Measurements from ENCODE around the gene PSMB11.

PSMB11 gene

GRCh38 chr14:23043754-23044153 lies 1.7 kb downstream of the PSMB11 start:
- Histone ChIP-seq H3K4me1 (ENCODE audit: insufficient read depth, low read length, severe bottlenecking) (no peaks in the 10 kb centered on the region), H3K79me2 (ENCODE audit: insufficient read depth, low read length) (no peaks in the 10 kb centered on the region), H4K20me1 (ENCODE audit: insufficient read depth, low read length) (no peaks in the 10 kb centered on the region), H3F3A (ENCODE audit: insufficient read depth, low read length) (no peaks in the 10 kb centered on the region), H3K4me2 (ENCODE audit: low read length) (no peak overlapping the region), H3K9me3 (ENCODE audit: low read length) (no peaks in the 10 kb centered on the region), H3K4me3 (ENCODE audit: low read depth, low read length, poor library complexity, severe bottlenecking) (no peak overlapping the region), H3K36me3 (ENCODE audit: insufficient read depth, low read length) (no peaks in the 10 kb centered on the region), H3K9ac (ENCODE audit: low read length) (no peak overlapping the region), H3K9me2 (ENCODE audit: low read depth, low read length) (no peaks in the 10 kb centered on the region), H3K27me3 (ENCODE audit: insufficient read depth, low read length) (peaks cover 7% of the 10 kb centered on the region; the same call in 1 of the 2 replicates), H3K27ac (ENCODE audit: low read depth, low read length, poor library complexity, severe bottlenecking) (no peak overlapping the region), H2AFZ (ENCODE audit: low read length) (no peak overlapping the region)
- TF ChIP-seq EZH2 (IDR thresholded peaks at IDR 0.05; ENCODE audit: borderline replicate concordance, low read length): no peak
- TF ChIP-seq CTCF (IDR thresholded peaks at IDR 0.05; ENCODE audit: low read length): no peak

- H3K4me1 ChIP-seq (ENCODE audit: insufficient read depth, low read length, severe bottlenecking): no peaks in the 10 kb centered on the region
- no peak overlapping the region for H3K4me3 ChIP-seq (ENCODE audit: low read depth, low read length, poor library complexity, severe bottlenecking)
- no peak overlapping the region for H2AFZ ChIP-seq (ENCODE audit: low read length)
- H3K9me2 ChIP-seq (ENCODE audit: low read depth, low read length): no peaks in the 10 kb centered on the region
- H3K36me3 ChIP-seq (ENCODE audit: insufficient read depth, low read length): no peaks in the 10 kb centered on the region
- TF ChIP-seq CTCF (IDR thresholded peaks at IDR 0.05; ENCODE audit: low read length) (no peak), EZH2 (IDR thresholded peaks at IDR 0.05; ENCODE audit: borderline replicate concordance, low read length) (no peak)
- H4K20me1 ChIP-seq (ENCODE audit: insufficient read depth, low read length): no peaks in the 10 kb centered on the region
- peaks cover 7% of the 10 kb centered on the region; the same call in 1 of the 2 replicates for H3K27me3 ChIP-seq (ENCODE audit: insufficient read depth, low read length)
- no peaks in the 10 kb centered on the region for H3K9me3 ChIP-seq (ENCODE audit: low read length)
- H3K4me2 ChIP-seq (ENCODE audit: low read length): no peak overlapping the region
- no peaks in the 10 kb centered on the region for H3F3A ChIP-seq (ENCODE audit: insufficient read depth, low read length)
- no peak overlapping the region for H3K27ac ChIP-seq (ENCODE audit: low read depth, low read length, poor library complexity, severe bottlenecking)
- no peaks in the 10 kb centered on the region for H3K79me2 ChIP-seq (ENCODE audit: insufficient read depth, low read length)
- H3K9ac ChIP-seq (ENCODE audit: low read length): no peak overlapping the region
Observed at GRCh38 chr14:23044840-23045239, 2.8 kb downstream of the PSMB11 start.

GRCh38 chr14:23045419-23046357 lies 3.7 kb downstream of the PSMB11 start:
- H2AFZ ChIP-seq (ENCODE audit: low read length): no peak overlapping the region
- H3K9me2 ChIP-seq (ENCODE audit: low read depth, low read length): no peaks in the 10 kb centered on the region
- no peaks in the 10 kb centered on the region for H3F3A ChIP-seq (ENCODE audit: insufficient read depth, low read length)
- no peak overlapping the region for H3K27ac ChIP-seq (ENCODE audit: low read depth, low read length, poor library complexity, severe bottlenecking)
- H3K79me2 ChIP-seq (ENCODE audit: insufficient read depth, low read length): no peaks in the 10 kb centered on the region
- no peak for TF ChIP-seq CTCF (IDR thresholded peaks at IDR 0.05; ENCODE audit: low read length)
- H3K4me3 ChIP-seq (ENCODE audit: low read depth, low read length, poor library complexity, severe bottlenecking): no peak overlapping the region
- no peak overlapping the region for H3K4me2 ChIP-seq (ENCODE audit: low read length)
- H3K4me1 ChIP-seq (ENCODE audit: insufficient read depth, low read length, severe bottlenecking): no peaks in the 10 kb centered on the region
- H3K9ac ChIP-seq (ENCODE audit: low read length): no peak overlapping the region
- no peaks in the 10 kb centered on the region for H3K36me3 ChIP-seq (ENCODE audit: insufficient read depth, low read length)
- H3K27me3 ChIP-seq (ENCODE audit: insufficient read depth, low read length): peaks cover 7% of the 10 kb centered on the region; the same call in 1 of the 2 replicates
- no peaks in the 10 kb centered on the region for H3K9me3 ChIP-seq (ENCODE audit: low read length)
- no peaks in the 10 kb centered on the region for H4K20me1 ChIP-seq (ENCODE audit: insufficient read depth, low read length)

Data from OCI-LY1 (cell line).